Ascending aorta (tissue), 2 donors: ENCODE measurements around the gene BARX2. TPM values are rescaled to one million over a fixed set of nuclear protein-coding genes. Genes with fewer than 3 reads are reported as not detected.

Experiments
- DNase-seq, 2 donors: peaks; one replicate each; pipeline ENCODE4 v3.0.0-alpha.2; 2019; ENCODE audit warnings: low spot score in 2 of 2
- H3K27ac ChIP-seq, 2 donors: fragments of 200-600 bp; sonication (generic); one replicate each; pipeline ENCODE4 v1.5.1; 2016 to 2017; ENCODE audit warnings: mild to moderate bottlenecking in 1 of 2
- H3K27me3 ChIP-seq: fragments of 200-600 bp; sonication (generic); one replicate; pipeline ENCODE4 v1.5.1; 2017
- H3K36me3 ChIP-seq, 2 donors: fragments of 200-600 bp; sonication (generic); one replicate each; pipeline ENCODE4 v1.5.1; 2016
- H3K4me1 ChIP-seq, 2 donors: fragments of 200-600 bp; sonication (generic); one replicate each; pipeline ENCODE4 v1.5.1; 2016 to 2017; ENCODE audit warnings: mild to moderate bottlenecking in 1 of 2
- H3K4me3 ChIP-seq, 2 donors: fragments of 200-600 bp; sonication (generic); one replicate each; pipeline ENCODE4 v1.5.1; 2016 to 2017; ENCODE audit warnings: mild to moderate bottlenecking in 1 of 2
- H3K9me3 ChIP-seq, 2 donors: fragments of 200-600 bp; sonication (generic); one replicate each; pipeline ENCODE4 v1.5.1; 2016
- intact Hi-C: fragments of 100-400 bp; cut with DNase I; formaldehyde crosslinking; loops from one replicate; pipeline ENCODE4 v1.15.1; 2023
- total RNA-seq: library from RNA; depleted of rRNA; stranded (reverse); fragments of >200 nt; gene quantifications from one replicate; pipeline ENCODE4 v1.1.0, GENCODE V29; 2016
- TF ChIP-seq, protein P1 (sequence below), 3 experiments: fragments of 200-600 bp in 2 of 3; fragments of 450-650 bp in 1 of 3; sonication (generic) in 2 of 3; IDR thresholded peaks; one replicate each; pipeline ENCODE4 v1.5.1; 2016 to 2019; ENCODE audit warnings: antibody characterized with exemption in 3 of 3, mild to moderate bottlenecking in 1 of 3, moderate library complexity in 1 of 3

Gene BARX2
- total RNA-seq, 1 donor from 2014 or later = not detected

DNA sequence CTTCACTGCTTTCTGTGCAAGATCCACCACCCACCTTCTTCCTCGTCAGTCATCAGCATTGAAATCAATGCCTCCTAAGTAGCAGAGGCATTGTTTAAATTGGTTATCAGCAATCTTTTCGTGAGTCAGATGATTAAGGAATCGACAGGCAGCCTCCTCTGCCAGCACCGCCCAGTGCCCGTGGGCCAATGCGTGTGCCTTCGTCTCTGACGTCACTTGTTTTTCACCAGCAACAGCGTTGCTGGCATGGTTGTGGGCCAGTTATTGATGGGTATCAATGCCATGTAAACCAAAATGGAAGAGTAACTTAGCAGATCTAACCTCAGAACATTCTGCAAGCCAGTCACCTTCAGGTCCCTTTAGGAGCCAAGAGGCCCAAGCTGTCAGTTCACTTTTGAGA is 69.6 kb downstream of the BARX2 start:
- TF ChIP-seq, protein P1, sequence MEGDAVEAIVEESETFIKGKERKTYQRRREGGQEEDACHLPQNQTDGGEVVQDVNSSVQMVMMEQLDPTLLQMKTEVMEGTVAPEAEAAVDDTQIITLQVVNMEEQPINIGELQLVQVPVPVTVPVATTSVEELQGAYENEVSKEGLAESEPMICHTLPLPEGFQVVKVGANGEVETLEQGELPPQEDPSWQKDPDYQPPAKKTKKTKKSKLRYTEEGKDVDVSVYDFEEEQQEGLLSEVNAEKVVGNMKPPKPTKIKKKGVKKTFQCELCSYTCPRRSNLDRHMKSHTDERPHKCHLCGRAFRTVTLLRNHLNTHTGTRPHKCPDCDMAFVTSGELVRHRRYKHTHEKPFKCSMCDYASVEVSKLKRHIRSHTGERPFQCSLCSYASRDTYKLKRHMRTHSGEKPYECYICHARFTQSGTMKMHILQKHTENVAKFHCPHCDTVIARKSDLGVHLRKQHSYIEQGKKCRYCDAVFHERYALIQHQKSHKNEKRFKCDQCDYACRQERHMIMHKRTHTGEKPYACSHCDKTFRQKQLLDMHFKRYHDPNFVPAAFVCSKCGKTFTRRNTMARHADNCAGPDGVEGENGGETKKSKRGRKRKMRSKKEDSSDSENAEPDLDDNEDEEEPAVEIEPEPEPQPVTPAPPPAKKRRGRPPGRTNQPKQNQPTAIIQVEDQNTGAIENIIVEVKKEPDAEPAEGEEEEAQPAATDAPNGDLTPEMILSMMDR (IDR thresholded peaks at IDR 0.05) = no peak
- H3K27ac ChIP-seq = no peak overlapping the region
- intact Hi-C loops = no loop called here

GRCh38 chr11:129446572-129446971 is 70.9 kb downstream of the BARX2 start:
- no peaks in the 10 kb centered on the region for H3K27me3 ChIP-seq
- H3K36me3 ChIP-seq = no peaks in the 10 kb centered on the region
- H3K4me1 ChIP-seq = no peaks in the 10 kb centered on the region
- TF ChIP-seq, protein P1 (IDR thresholded peaks at IDR 0.05) = no peak
- H3K27ac ChIP-seq = no peak overlapping the region
- intact Hi-C loops = no loop called here
- no peak overlapping the region for H3K4me3 ChIP-seq
- no peak for DNase-seq
- H3K9me3 ChIP-seq = peaks cover 0 to 4% of the 10 kb centered on the region in 2 donors

More for the DNA sequence above, 69.6 kb downstream of the BARX2 start:
- Histone ChIP-seq H3K4me3 (no peak overlapping the region), H3K27me3 (no peaks in the 10 kb centered on the region), H3K4me1 (no peaks in the 10 kb centered on the region), H3K9me3 (peaks cover 0 to 4% of the 10 kb centered on the region in 2 donors), H3K36me3 (no peaks in the 10 kb centered on the region)
- no peak for DNase-seq

- DNase-seq = no peak
- H3K4me1 ChIP-seq = no peaks in the 10 kb centered on the region
- H3K36me3 ChIP-seq = no peaks in the 10 kb centered on the region
- peaks cover 0 to 4% of the 10 kb centered on the region in 2 donors for H3K9me3 ChIP-seq
- TF ChIP-seq, protein P1 (IDR thresholded peaks at IDR 0.05) = no peak
- H3K27me3 ChIP-seq = no peaks in the 10 kb centered on the region
- H3K4me3 ChIP-seq = no peak overlapping the region
- intact Hi-C loops = no loop called here
- H3K27ac ChIP-seq = no peak overlapping the region
These were observed 72.1 kb downstream of the BARX2 start for GRCh38 chr11:129447654-129448239.

DNA sequence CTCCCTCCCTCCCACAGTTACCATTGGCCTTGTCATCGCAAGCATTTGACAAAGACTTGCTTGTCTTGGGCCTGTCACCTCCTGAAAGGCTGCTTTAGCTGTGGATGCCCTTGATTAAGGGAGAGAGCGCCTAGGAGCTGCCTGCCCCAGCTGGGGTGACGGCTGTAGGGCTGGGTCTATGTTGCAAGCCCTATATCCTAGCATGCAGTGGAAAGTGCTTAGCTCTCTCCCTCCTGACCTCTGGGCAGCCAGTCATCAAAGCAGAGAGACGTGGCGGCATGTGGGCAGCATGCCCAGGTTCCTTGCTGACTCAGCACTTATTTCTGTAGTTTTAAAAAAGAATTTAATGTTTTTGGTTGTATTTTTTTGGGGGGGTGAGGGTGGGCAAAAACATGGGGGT is 75.9 kb downstream of the BARX2 start:
- TF ChIP-seq, protein P1 (IDR thresholded peaks at IDR 0.05) = no peak
- no peak for DNase-seq
- Histone ChIP-seq H3K4me3 (no peak overlapping the region), H3K36me3 (no peaks in the 10 kb centered on the region), H3K4me1 (no peaks in the 10 kb centered on the region), H3K9me3 (peaks cover 0 to 4% of the 10 kb centered on the region in 2 donors), H3K27me3 (no peaks in the 10 kb centered on the region), H3K27ac (no peak overlapping the region)
- intact Hi-C loops = no loop called here

DNA sequence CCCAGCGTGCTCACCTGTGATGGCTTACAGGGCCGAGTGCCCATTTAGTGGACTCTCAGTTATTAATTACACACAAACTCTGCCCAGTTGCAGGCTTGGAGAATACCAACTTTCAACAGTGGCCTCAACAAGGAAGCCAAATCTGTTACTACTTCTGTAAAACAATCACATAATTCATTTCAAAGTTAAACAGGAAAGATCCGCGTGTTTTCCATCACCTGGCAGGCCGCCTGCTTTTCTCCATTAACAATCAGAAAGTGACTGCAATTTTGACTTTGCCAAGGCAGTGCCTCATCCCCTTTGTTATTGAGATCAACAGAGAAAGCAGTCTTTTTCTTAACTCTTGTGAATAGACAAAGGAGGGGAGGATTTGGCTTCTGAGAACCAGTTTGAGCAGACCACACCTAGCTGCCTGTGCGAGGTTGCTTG is 77.7 kb downstream of the BARX2 start:
- H3K27ac ChIP-seq = no peak overlapping the region
- no peaks in the 10 kb centered on the region for H3K27me3 ChIP-seq
- TF ChIP-seq, protein P1 (IDR thresholded peaks at IDR 0.05) = no peak
- intact Hi-C loops = no loop called here
- no peak overlapping the region for H3K4me3 ChIP-seq
- DNase-seq = no peak
- no peaks in the 10 kb centered on the region for H3K4me1 ChIP-seq
- no peaks in the 10 kb centered on the region for H3K36me3 ChIP-seq
- H3K9me3 ChIP-seq = peaks cover 0 to 2% of the 10 kb centered on the region in 2 donors

DNA sequence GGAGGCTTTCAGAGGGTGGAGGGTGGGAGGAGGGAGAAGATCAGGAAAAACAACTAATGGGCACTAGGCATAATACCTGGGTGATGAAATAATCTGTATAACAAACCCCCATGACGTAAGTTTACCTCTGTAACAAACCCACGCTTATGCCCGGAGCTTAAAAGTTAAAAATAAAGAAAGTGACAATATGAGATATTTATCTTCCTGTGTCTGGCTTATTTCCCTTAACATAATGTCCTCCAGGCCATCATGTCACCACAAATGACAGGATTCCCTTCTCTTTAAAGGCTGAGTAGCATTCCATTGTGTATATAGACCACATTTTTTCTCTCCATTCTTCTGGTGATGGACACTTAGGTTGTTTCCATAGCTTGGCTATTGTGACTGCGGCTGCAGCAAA is 79.5 kb downstream of the BARX2 start:
- intact Hi-C loops = no loop called here
- Histone ChIP-seq H3K4me3 (no peak overlapping the region), H3K27me3 (no peaks in the 10 kb centered on the region), H3K27ac (no peak overlapping the region), H3K9me3 (no peaks in the 10 kb centered on the region), H3K36me3 (no peaks in the 10 kb centered on the region), H3K4me1 (no peaks in the 10 kb centered on the region)
- TF ChIP-seq, protein P1 (IDR thresholded peaks at IDR 0.05) = no peak
- no peak for DNase-seq
